ENCODE data around the gene PAX8. TPM values are rescaled to one million over a fixed set of nuclear protein-coding genes. Genes with fewer than 3 reads are reported as not detected.
"Not testable (repeated sequence)": the region's sequence is repeated elsewhere in the genome, so short reads cannot be mapped to it uniquely, and the experiment has no call there.

Gene PAX8
- total RNA-seq, 3 donors from 2014 or later: under 0.01 to 2.6 (median 1.0) TPM

- H3K9me3 ChIP-seq: no peaks in the 10 kb centered on the region
- no peaks in the 10 kb centered on the region for H3K27me3 ChIP-seq
- no peak overlapping the region for H3K4me3 ChIP-seq
- no peaks in the 10 kb centered on the region for H3K36me3 ChIP-seq
- H3K4me1 ChIP-seq: no peaks in the 10 kb centered on the region
- no peak overlapping the region for H3K27ac ChIP-seq
- TF ChIP-seq POLR2A (IDR thresholded peaks at IDR 0.05) (no peak), POLR2AphosphoS5 (IDR thresholded peaks at IDR 0.05) (no peak)
- TF ChIP-seq, protein P1, sequence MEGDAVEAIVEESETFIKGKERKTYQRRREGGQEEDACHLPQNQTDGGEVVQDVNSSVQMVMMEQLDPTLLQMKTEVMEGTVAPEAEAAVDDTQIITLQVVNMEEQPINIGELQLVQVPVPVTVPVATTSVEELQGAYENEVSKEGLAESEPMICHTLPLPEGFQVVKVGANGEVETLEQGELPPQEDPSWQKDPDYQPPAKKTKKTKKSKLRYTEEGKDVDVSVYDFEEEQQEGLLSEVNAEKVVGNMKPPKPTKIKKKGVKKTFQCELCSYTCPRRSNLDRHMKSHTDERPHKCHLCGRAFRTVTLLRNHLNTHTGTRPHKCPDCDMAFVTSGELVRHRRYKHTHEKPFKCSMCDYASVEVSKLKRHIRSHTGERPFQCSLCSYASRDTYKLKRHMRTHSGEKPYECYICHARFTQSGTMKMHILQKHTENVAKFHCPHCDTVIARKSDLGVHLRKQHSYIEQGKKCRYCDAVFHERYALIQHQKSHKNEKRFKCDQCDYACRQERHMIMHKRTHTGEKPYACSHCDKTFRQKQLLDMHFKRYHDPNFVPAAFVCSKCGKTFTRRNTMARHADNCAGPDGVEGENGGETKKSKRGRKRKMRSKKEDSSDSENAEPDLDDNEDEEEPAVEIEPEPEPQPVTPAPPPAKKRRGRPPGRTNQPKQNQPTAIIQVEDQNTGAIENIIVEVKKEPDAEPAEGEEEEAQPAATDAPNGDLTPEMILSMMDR (IDR thresholded peaks at IDR 0.05): no peak
- no peak for DNase-seq (ENCODE audit: low spot score in 2 of 2)
- intact Hi-C loops (cut with DNase I; ENCODE audit: low total_unique reads): no loop called here
Observed at GRCh38 chr2:113305146-113305545, 26.4 kb upstream of the PAX8 start.

DNA sequence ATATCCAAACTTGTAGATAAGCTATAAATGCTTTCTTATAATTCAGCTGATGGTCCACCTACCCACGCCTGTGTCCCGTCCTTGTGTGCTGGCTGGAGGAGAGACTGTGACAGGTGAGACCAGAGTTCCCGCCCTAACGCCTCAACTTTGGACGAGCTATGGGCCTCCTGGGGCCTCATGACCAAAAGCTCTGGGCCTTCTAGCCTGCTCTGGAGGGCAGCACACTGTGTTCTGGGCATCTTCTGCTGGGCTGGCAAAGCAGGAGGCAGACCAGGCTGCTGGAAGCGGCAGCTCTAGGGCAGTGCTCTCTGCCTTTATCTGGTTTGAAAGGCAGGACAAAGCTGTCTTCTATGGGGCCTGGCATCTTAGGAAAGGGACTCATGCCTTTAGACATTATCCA is 26.0 kb upstream of the PAX8 start:
- no peak for TF ChIP-seq POLR2A (IDR thresholded peaks at IDR 0.05)
- TF ChIP-seq, protein P1 (IDR thresholded peaks at IDR 0.05): no peak
- TF ChIP-seq POLR2AphosphoS5 (IDR thresholded peaks at IDR 0.05): no peak
- Histone ChIP-seq H3K36me3 (no peaks in the 10 kb centered on the region), H3K27me3 (no peaks in the 10 kb centered on the region), H3K9me3 (no peaks in the 10 kb centered on the region), H3K27ac (no peak overlapping the region), H3K4me3 (no peak overlapping the region), H3K4me1 (no peaks in the 10 kb centered on the region)
- no peak for DNase-seq (ENCODE audit: low spot score in 2 of 2)
- intact Hi-C loops (cut with DNase I; ENCODE audit: low total_unique reads): no loop called here

- H3K4me3 ChIP-seq; DNase-seq (ENCODE audit: low spot score in 2 of 2); intact Hi-C loops (cut with DNase I; ENCODE audit: low total_unique reads); H3K9me3 ChIP-seq; H3K36me3 ChIP-seq; H3K4me1 ChIP-seq; H3K27me3 ChIP-seq; H3K27ac ChIP-seq: not testable (repeated sequence)
Observed at GRCh38 chr2:113302216-113302980, 23.7 kb upstream of the PAX8 start.

DNA sequence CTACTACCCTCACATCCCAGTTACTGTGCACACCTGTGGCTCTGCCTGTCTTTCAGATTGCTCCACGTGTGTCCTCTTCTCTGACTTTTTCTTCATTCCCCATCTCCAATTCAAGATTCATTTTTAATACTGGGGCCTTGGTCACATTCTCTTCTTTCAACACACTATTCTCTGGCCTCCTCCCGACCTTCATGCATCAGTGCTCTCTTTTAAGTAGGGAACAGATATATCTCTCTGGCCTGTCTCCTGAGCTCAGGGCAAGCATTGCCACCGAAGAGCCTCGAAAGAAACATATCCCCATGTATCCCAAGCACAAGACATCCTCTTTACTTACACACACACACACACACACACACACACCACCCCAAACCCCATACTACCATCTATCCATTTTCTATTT is 21.6 kb upstream of the PAX8 start:
- TF ChIP-seq POLR2A (IDR thresholded peaks at IDR 0.05) (no peak), POLR2AphosphoS5 (IDR thresholded peaks at IDR 0.05) (no peak)
- TF ChIP-seq, protein P1 (IDR thresholded peaks at IDR 0.05): no peak
- no peaks in the 10 kb centered on the region for H3K4me1 ChIP-seq
- no peak for DNase-seq (ENCODE audit: low spot score in 2 of 2)
- no peaks in the 10 kb centered on the region for H3K27me3 ChIP-seq
- H3K36me3 ChIP-seq: no peaks in the 10 kb centered on the region
- no peak overlapping the region for H3K4me3 ChIP-seq
- no peaks in the 10 kb centered on the region for H3K9me3 ChIP-seq
- intact Hi-C loops (cut with DNase I; ENCODE audit: low total_unique reads): no loop called here
- H3K27ac ChIP-seq: no peak overlapping the region

GRCh38 chr2:113298176-113298575 is 19.5 kb upstream of the PAX8 start:
- no peaks in the 10 kb centered on the region for H3K4me1 ChIP-seq
- no peak overlapping the region for H3K4me3 ChIP-seq
- no peak for DNase-seq (ENCODE audit: low spot score in 2 of 2)
- TF ChIP-seq POLR2AphosphoS5 (IDR thresholded peaks at IDR 0.05): no peak
- TF ChIP-seq, protein P1 (IDR thresholded peaks at IDR 0.05): no peak
- no peak for TF ChIP-seq POLR2A (IDR thresholded peaks at IDR 0.05)
- intact Hi-C loops (cut with DNase I; ENCODE audit: low total_unique reads): no loop called here
- no peaks in the 10 kb centered on the region for H3K36me3 ChIP-seq
- no peak overlapping the region for H3K27ac ChIP-seq
- H3K9me3 ChIP-seq: no peaks in the 10 kb centered on the region
- no peaks in the 10 kb centered on the region for H3K27me3 ChIP-seq

DNA sequence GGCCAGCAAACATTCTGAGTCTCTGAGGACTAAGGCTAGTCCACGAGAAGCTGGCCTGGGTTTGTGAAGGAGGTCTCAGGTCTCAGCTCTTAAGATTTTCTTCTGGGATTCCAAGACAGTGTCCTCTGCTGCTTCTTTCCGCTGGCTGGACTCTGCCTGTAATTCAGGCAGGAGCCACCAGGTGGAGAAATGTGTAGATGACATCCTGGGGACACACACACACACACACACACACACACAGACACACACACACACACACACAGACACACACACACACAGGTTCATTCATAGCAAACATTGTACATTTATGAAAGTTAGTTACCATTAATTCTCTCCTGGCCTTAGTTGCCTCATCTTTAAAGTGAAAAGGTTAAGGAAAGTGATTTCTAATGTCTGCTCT is 18.9 kb upstream of the PAX8 start:
- intact Hi-C loops (cut with DNase I; ENCODE audit: low total_unique reads); H3K36me3 ChIP-seq; H3K9me3 ChIP-seq; H3K4me3 ChIP-seq; H3K27ac ChIP-seq; H3K4me1 ChIP-seq; H3K27me3 ChIP-seq; DNase-seq (ENCODE audit: low spot score in 2 of 2): not testable (repeated sequence)
